Osteoblast (primary cell): Measurements from ENCODE around the gene GLI3. TPM values are rescaled to one million over a fixed set of nuclear protein-coding genes. Genes with fewer than 3 reads are reported as not detected.

Experiments used
- DNase-seq: peaks from one replicate; pipeline ENCODE4 v3.0.0; 2011; ENCODE audit warnings: low spot score, mixed read lengths; ENCODE audit not compliant: insufficient read length; ENCODE audit errors: missing footprints
- H2AFZ ChIP-seq: 2 replicates; pipeline ENCODE4 v1.6.0; 2011; ENCODE audit warnings: mild to moderate bottlenecking, low read length
- H3K27ac ChIP-seq: 2 replicates; pipeline ENCODE4 v1.5.1; 2011; ENCODE audit warnings: mild to moderate bottlenecking, low read depth, low read length, moderate library complexity
- H3K27me3 ChIP-seq: 2 replicates; pipeline ENCODE4 v1.6.0; 2012; ENCODE audit warnings: mild to moderate bottlenecking, control low read depth, inconsistent platforms, low read length, moderate library complexity; ENCODE audit not compliant: insufficient read depth
- H3K36me3 ChIP-seq: 2 replicates; pipeline ENCODE4 v1.5.1; 2011; ENCODE audit warnings: mild to moderate bottlenecking, low read length, control low read depth, moderate library complexity; ENCODE audit not compliant: insufficient read depth
- H3K4me1 ChIP-seq: 2 replicates; pipeline ENCODE4 v1.5.1; 2011; ENCODE audit warnings: mild to moderate bottlenecking, low read length, control low read depth, moderate library complexity; ENCODE audit not compliant: insufficient read depth
- H3K4me2 ChIP-seq: 2 replicates; pipeline ENCODE4 v1.6.0; 2011; ENCODE audit warnings: mild to moderate bottlenecking, low read length; ENCODE audit not compliant: insufficient read depth
- H3K4me3 ChIP-seq: fragments of 200-600 bp; sonication (generic); 3 replicates; pipeline ENCODE4 v1.5.1; 2012; ENCODE audit warnings: mild to moderate bottlenecking, low read length, inconsistent platforms; ENCODE audit not compliant: insufficient read depth
- H3K79me2 ChIP-seq: 2 replicates; pipeline ENCODE4 v1.6.0; 2012; ENCODE audit warnings: mild to moderate bottlenecking, low read length, control low read depth, inconsistent platforms; ENCODE audit not compliant: insufficient read depth
- H3K9me3 ChIP-seq: 2 replicates; pipeline ENCODE4 v1.5.1; 2011; ENCODE audit warnings: low read depth, low read length, control low read depth
- H4K20me1 ChIP-seq: 2 replicates; pipeline ENCODE4 v1.6.0; 2012; ENCODE audit warnings: mild to moderate bottlenecking, low read length, control low read depth; ENCODE audit not compliant: insufficient read depth
- total RNA-seq: library from RNA; depleted of rRNA; stranded (reverse); fragments of >200 nt; gene quantifications from 2 replicates; pipeline ENCODE4 v1.2.3, GENCODE V29; 2012
- TF ChIP-seq, protein P1 (sequence below): IDR thresholded peaks from 2 replicates; pipeline ENCODE4 v1.5.1; 2011; ENCODE audit warnings: mild to moderate bottlenecking, low read depth, low read length, moderate library complexity; ENCODE audit errors: extremely low read depth

GLI3 gene
- total RNA-seq, 1 donor: 11.9 TPM

DNA sequence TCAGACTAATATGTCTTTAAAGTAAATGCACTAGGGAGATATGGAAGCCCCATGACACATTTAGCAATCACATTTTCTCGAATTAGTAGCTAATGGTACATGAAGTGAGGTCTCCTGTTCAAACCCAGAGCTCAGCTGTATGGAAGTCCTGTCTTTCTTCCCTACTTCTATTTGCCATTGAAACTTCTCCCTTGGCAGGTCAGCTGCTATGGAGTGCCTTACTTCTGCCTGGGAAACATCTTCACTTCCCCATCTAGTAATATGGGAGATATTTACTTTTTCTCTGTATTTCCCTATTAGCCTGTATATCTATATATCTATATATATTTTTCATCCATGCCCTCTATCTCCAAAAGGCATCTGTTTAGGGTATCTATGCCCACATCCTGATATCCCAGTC is 308.8 kb downstream of the GLI3 start:
- Histone ChIP-seq H3K27me3 (no peaks in the 10 kb centered on the region), H3K36me3 (no peaks in the 10 kb centered on the region), H3K4me1 (peaks cover 16% of the 10 kb centered on the region), H3K79me2 (no peaks in the 10 kb centered on the region), H3K27ac (no peak overlapping the region), H3K4me2 (no peak overlapping the region), H3K4me3 (no peak overlapping the region), H4K20me1 (no peaks in the 10 kb centered on the region), H2AFZ (no peak overlapping the region), H3K9me3 (no peaks in the 10 kb centered on the region)
- TF ChIP-seq, protein P1, sequence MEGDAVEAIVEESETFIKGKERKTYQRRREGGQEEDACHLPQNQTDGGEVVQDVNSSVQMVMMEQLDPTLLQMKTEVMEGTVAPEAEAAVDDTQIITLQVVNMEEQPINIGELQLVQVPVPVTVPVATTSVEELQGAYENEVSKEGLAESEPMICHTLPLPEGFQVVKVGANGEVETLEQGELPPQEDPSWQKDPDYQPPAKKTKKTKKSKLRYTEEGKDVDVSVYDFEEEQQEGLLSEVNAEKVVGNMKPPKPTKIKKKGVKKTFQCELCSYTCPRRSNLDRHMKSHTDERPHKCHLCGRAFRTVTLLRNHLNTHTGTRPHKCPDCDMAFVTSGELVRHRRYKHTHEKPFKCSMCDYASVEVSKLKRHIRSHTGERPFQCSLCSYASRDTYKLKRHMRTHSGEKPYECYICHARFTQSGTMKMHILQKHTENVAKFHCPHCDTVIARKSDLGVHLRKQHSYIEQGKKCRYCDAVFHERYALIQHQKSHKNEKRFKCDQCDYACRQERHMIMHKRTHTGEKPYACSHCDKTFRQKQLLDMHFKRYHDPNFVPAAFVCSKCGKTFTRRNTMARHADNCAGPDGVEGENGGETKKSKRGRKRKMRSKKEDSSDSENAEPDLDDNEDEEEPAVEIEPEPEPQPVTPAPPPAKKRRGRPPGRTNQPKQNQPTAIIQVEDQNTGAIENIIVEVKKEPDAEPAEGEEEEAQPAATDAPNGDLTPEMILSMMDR: no peak
- DNase-seq: no peak

DNA sequence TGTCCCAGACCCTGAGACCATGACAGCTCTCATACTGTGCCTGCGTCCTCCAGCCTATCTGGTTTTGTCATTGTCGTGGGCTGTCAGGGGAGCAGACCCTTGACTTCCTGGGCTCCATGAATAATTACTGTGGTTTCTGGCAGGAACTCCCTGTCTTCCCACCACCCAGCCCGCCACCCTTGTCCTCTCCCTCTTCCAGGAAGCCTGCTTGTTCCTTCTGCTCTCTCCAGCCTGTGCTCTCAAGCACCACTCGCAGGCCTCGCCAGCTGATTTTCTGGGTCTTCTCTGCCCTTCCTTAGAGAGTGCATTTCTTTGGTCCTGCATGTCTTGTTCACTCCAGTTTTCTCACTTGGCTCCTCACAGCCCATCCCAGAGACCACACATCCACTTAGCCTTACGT is 309.6 kb downstream of the GLI3 start:
- TF ChIP-seq, protein P1: no peak
- Histone ChIP-seq H3K9me3 (no peaks in the 10 kb centered on the region), H3K4me3 (no peak overlapping the region), H3K4me1 (peaks cover 16% of the 10 kb centered on the region), H3K36me3 (no peaks in the 10 kb centered on the region), H3K27ac (no peak overlapping the region), H3K4me2 (no peak overlapping the region), H2AFZ (peak overlapping the region; percentile 23), H3K27me3 (no peaks in the 10 kb centered on the region), H3K79me2 (no peaks in the 10 kb centered on the region), H4K20me1 (no peaks in the 10 kb centered on the region)
- DNase-seq: no peak

DNA sequence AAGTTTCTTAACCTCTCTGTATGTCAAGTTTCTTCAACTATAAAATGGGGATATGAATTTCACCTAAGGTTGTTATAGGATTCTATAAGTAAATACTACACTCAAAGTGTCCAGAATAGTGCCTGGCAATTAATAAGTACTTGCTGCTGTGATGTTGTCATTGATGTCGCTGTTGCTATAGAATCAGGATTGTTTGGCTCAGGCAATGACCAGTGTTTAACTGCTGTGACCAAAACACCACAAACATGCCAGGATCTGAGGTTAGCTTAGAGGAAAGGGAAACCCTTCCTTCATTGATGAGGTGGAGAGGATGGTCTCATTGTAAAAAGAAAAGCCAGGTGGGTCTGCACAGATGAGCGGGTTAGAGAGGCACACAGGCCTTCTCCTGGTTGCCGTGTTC is 311.1 kb downstream of the GLI3 start:
- no peaks in the 10 kb centered on the region for H3K79me2 ChIP-seq
- no peak for DNase-seq
- TF ChIP-seq, protein P1: no peak
- no peaks in the 10 kb centered on the region for H3K36me3 ChIP-seq
- H3K4me2 ChIP-seq: no peak overlapping the region
- no peaks in the 10 kb centered on the region for H3K9me3 ChIP-seq
- peaks cover 15% of the 10 kb centered on the region for H3K4me1 ChIP-seq
- H4K20me1 ChIP-seq: no peaks in the 10 kb centered on the region
- no peak overlapping the region for H3K4me3 ChIP-seq
- H3K27ac ChIP-seq: no peak overlapping the region
- H3K27me3 ChIP-seq: no peaks in the 10 kb centered on the region
- peak overlapping the region; percentile 15 for H2AFZ ChIP-seq

DNA sequence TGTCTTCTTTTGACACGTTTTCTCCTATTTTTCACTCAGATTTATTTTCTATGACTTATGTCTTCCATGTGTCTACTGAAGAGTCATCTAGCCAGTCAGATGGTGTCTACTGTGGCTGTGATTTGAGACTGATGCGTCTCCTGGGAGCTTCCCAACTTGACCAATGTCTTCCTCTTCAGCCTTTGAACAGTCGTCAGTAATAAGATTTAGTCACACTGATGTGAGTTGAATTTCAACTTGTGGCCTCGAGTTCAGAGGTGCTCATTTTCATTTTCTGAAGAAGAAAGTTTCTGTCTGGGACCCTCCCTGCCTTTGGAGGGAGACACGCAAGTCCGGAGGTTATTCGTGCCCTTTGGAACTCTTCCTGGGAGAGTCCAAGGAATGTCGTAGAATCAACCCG is 312.2 kb downstream of the GLI3 start:
- no peak overlapping the region for H3K4me2 ChIP-seq
- TF ChIP-seq, protein P1: no peak
- no peak for DNase-seq

More for the DNA sequence above, 312.2 kb downstream of the GLI3 start:
- H3K4me1 ChIP-seq: peaks cover 7% of the 10 kb centered on the region
- no peaks in the 10 kb centered on the region for H4K20me1 ChIP-seq
- peak overlapping the region; percentile 81 for H2AFZ ChIP-seq
- H3K27ac ChIP-seq: peak overlapping the region; percentile 40
- H3K79me2 ChIP-seq: no peaks in the 10 kb centered on the region
- no peaks in the 10 kb centered on the region for H3K36me3 ChIP-seq
- no peaks in the 10 kb centered on the region for H3K27me3 ChIP-seq
- no peaks in the 10 kb centered on the region for H3K9me3 ChIP-seq
- no peak overlapping the region for H3K4me3 ChIP-seq
